ENCODE data around the gene ATP5F1B.

ATP5F1B gene

DNA sequence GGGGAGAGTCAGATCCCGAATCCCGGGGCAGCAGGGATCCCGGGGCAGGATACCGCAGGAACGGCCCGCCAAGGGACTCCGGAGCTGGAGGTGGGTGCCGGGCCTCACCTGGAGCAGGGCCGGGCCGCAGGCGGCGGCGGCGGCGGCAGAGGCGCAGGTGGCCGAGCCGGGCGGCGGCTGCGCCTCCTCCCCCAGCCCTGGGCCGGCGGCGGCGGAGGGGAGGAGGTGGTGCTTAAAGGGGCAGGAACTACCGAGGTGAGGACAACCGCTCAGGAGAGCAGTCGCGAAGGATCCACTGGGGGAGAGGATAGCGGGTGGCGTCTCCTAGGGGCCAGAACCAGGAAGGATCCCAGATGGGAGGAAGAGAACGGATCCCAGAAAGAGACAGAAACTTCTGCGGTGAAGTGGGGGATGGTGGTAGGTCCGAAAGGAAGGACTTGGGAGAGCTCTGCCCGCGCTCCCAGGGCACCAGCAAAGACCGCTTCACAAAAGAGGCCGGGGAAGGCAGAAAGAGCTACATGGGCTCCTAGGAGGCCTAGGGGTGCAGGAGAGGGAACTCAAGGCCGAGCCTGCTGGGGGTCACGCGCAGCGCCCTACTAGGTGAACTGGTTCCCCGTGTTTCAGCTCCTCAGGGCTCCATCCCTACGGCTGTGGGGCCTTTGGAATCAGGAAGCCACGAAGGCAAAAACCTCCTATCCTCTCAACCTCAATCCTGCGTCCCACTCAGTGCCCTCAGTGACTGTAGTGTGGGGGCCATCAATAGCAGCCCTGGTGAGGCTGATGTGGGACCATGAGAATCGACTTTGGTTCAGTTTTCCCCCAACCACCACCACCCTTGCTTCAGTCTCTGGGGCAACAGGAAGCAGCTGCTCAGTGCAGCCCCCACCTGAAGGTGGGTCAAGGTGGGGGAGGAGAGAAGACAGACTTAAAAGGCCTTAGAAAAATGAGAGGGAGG, 10.7 kb downstream of the ATP5F1B start:
- DNase-seq (peak; percentile 64), ATAC-seq (replicated peaks) (peak; percentile 35 to 36)
- H3K27ac Mint-ChIP-seq = peak overlapping the region; percentile 96
- H3K4me3 Mint-ChIP-seq = peak overlapping the region; percentile 90 to 97
- H3K4me1 Mint-ChIP-seq = peaks cover 64 to 88% of the 10 kb centered on the region in 2 donors
- H3K36me3 Mint-ChIP-seq = peaks cover 23 to 38% of the 10 kb centered on the region in 2 donors
- H3K27me3 Mint-ChIP-seq = no peaks in the 10 kb centered on the region
- H3K9me3 Mint-ChIP-seq = no peaks in the 10 kb centered on the region

DNA sequence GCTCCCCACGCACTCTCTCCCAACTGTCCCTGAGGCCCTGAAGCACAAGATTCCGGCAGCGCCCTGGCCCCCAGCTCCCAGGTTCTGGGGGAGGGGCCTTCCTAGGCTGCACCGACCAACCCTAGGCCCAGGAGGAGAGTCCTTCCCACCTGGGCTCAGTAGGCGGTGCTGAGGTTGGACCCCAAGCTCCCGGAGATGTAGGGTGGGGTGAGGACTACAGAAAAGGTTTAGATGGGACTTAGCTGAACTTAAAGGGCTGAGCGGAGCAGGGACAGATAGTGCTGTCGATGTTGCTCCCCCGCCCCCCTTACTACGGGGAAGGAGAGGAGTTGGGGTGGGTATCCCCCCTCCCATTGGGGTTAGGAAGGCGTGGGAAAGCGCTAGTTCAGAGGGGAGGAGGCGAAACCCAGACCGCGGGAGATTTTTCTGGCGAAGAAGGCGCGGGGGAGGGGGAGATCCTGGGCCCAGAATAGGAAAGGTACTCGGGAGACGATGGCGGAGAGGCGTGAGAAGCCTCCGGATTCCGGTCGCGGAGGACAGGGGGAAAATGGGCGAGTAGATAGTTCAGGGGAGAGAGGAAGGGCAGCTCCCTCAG, 11.4 kb downstream of the ATP5F1B start:
- Mint-ChIP-seq H3K4me3 (peak overlapping the region; percentile 90 to 97), H3K27ac (peak overlapping the region; percentile 76), H3K4me1 (peaks cover 60 to 81% of the 10 kb centered on the region in 2 donors), H3K9me3 (no peaks in the 10 kb centered on the region), H3K27me3 (no peaks in the 10 kb centered on the region), H3K36me3 (peaks cover 20 to 34% of the 10 kb centered on the region in 2 donors)
- no peak for DNase-seq
- no peak for ATAC-seq (replicated peaks)

DNA sequence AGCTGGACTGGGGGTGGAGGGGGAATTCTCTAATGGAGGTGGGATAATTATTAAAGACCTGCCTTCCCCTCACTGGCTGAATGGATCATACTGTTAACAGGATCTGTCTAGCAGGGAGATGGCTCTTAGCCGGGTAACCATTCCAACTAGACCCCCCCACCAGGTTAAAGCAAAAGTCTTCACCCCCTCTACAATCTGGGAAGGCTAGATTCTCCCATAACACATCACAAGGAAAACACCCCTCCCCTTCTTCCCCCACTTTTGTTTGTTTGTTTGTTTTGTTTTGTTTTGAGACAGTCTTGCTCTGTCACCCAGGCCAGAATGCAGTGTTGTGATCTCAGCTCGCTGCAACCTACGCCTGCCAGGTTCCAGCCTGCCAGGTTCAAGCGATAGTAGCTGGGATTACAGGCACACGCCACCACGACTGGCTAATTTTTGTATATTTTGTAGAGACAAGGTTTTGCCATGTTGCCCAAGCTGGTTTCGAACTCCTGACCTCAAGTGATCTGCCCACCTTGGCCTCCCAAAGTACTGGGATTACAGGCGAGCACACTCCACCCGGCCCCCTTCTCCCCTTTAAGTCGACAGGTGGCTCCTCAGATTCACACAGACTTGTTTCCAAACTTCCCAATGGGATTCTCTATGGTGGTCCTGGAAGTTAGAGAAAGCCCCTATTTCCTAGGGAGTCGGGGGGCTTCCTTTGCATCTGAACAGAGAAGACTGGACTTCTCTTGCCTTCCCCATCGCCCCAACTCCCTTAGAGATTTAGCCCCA, 12.1 kb downstream of the ATP5F1B start:
- Mint-ChIP-seq H3K27ac (peak overlapping the region; percentile 76), H3K27me3 (no peaks in the 10 kb centered on the region), H3K4me1 (peaks cover 60 to 82% of the 10 kb centered on the region in 2 donors), H3K9me3 (no peaks in the 10 kb centered on the region), H3K36me3 (peaks cover 18 to 34% of the 10 kb centered on the region in 2 donors), H3K4me3 (peak overlapping the region; percentile 90 to 97)
- DNase-seq (no peak), ATAC-seq (replicated peaks) (no peak)

DNA sequence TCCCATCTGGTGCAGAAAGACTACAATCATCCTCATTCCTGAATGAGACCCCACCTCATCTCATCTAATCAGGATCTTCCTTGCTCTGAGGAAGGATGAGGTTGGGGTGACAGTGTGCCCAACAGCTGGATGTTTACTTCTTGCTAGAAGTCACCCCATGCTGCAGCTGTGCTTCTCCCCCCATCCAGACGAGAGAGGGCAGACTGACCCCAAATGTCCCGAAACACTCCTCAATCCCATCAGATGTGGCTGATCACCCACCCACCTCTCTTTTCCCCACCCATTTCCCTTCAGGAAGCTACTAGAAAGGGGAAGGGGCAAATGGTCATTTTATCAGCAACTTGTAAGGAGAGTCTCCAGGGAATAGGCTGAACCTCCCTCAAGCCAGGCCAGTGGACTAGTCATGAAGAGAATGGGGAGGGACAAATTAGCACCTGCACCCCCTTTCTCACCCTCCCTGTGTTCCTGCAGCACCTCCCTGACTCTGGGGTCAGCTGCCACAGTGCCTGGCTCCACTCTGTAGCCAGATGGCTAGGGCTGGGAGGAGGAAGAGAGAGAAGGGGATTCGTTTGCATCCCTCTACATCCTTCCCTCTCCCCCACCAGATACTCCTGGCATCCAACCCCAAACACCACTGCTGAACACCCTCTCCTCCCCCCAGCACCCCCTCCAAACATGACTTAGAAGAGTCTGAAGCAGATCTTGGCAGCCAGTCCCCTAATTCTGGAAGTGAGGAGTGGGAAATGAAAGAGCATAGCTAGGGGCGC, 12.9 kb downstream of the ATP5F1B start:
- H3K36me3 Mint-ChIP-seq = peaks cover 11 to 33% of the 10 kb centered on the region in 2 donors
- H3K4me1 Mint-ChIP-seq = peaks cover 60 to 82% of the 10 kb centered on the region in 2 donors
- H3K27me3 Mint-ChIP-seq = no peaks in the 10 kb centered on the region
- H3K9me3 Mint-ChIP-seq = no peaks in the 10 kb centered on the region
- ATAC-seq (replicated peaks) (no peak), DNase-seq (no peak)
- peak overlapping the region; percentile 90 to 97 for H3K4me3 Mint-ChIP-seq
- peak overlapping the region; percentile 86 for H3K27ac Mint-ChIP-seq

DNA sequence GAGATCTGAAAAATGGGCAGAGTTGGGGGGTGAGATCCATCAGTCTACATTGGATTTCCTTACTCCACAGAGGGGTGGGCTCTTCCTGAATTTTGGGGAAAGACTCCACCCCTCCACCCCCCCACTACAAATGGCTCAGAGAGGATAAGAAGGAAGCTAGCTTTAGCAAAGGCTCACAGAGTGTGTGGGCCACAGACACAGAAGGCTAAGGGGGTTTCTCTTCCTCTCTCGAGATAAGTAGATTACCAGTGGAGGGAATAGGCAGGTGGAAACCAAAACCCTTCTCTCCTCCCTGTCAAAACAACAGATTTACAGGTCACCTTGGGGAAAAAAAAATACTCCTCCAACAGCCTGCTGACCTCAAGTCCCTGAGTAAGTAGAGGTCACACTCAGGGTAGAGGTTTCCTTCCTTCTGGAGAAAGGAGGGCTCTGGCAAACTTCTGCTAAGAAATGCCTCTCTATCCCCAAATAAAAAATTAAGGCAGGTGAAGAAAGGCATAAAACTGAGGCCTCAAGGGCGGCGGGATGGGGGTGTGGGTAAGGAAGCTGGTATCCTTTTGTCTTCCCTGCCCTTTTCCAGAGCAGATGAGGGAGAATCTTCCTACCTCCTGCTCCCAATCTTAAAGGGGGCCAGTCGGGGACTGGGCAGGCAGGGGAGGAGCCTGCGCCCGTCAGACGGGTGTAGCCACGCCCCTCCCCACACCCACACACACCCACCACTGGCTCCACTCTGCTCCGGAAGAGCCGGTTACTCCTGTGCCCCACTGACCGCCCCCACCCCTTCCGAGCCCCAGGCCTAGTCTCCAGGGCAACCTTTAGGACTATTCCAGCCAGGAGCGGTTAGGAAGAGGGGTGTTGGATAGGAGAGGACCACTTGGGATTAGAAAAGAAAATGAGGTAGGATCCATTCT, 13.7 kb downstream of the ATP5F1B start:
- Mint-ChIP-seq H3K27me3 (no peaks in the 10 kb centered on the region), H3K36me3 (peaks cover 9 to 32% of the 10 kb centered on the region in 2 donors), H3K27ac (peak overlapping the region; percentile 86), H3K4me1 (peaks cover 56 to 81% of the 10 kb centered on the region in 2 donors), H3K9me3 (no peaks in the 10 kb centered on the region), H3K4me3 (peak overlapping the region; percentile 90 to 97)
- DNase-seq (peak; percentile 43), ATAC-seq (replicated peaks) (peak; percentile 28)

DNA sequence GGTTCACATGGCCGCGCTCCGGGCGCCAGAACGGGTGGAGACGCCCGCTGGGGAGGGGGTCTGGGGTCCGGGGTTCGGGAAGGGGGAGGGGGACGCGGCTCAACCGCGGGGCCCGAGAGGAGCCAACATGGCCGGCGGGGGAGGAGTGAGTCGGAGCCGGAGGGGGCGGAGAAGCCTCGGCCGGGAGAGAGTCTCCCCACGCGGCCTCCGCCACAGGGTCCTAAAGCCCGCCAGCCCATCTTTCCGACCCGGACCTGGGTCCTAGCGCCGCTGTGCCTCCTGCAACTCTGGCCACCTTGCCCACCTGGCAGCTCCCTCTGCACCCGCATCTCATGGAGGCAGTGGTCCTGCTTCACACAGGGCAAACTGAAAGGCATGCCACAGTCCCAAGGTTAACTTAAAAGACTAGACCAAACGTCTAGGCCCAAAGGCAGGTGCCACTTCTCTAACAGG, 15.6 kb downstream of the ATP5F1B start, which contains the start of gene BAZ2A:
TSS of gene BAZ2A (minus strand) at position 147 of the 453 bp plus-strand sequence. CDS start 12,796 bp downstream, outside the sequence.
- Mint-ChIP-seq H3K27me3 (no peaks in the 10 kb centered on the region), H3K4me1 (peaks cover 58 to 87% of the 10 kb centered on the region in 2 donors), H3K27ac (peak within 1 kb of the TSS; percentile 98), H3K9me3 (no peaks in the 10 kb centered on the region), H3K4me3 (peak within 1 kb of the TSS; percentile 90 to 97), H3K36me3 (peaks cover 12 to 32% of the 10 kb centered on the region in 2 donors)
- ATAC-seq (replicated peaks) (peak; percentile 70 to 75), DNase-seq (peak; percentile 75)

DNA sequence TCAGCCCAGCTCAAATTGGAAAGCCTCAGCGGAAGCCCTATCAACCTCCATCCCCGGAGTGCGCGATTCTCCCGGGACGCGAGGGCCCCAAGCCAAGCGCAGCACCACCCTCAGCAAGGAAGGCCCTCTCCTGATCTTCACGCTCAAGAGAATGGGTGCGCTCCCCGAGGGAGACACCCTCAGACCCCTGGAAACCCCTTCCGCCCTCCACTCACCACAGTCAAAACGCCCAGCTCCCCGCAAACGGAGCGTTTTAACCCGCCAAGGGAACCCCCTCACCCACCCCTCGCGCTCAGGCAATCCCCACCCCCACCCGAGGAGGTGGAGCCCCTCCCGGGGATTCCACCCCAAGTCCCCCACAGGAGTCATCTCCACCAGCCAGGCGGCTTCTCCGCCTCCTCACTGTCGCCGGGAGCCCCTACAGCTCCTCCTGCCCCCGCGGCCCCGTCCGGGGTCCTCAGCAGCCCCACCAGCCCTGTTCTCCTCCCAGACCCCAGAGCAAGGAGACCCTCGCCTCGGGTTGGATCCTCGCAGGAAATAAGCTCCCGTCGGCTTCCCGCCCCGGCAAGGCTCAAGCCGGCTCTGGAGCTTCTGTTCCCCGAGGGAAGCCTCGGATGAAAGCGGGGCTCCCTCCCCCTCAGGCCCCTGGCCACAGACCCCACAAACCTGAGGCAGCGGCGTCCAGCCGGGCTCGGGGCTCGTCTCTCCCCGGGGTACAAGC, 16.2 kb downstream of the ATP5F1B start:
- H3K36me3 Mint-ChIP-seq = peaks cover 12 to 29% of the 10 kb centered on the region in 2 donors
- peak; percentile 29 for DNase-seq

DNA sequence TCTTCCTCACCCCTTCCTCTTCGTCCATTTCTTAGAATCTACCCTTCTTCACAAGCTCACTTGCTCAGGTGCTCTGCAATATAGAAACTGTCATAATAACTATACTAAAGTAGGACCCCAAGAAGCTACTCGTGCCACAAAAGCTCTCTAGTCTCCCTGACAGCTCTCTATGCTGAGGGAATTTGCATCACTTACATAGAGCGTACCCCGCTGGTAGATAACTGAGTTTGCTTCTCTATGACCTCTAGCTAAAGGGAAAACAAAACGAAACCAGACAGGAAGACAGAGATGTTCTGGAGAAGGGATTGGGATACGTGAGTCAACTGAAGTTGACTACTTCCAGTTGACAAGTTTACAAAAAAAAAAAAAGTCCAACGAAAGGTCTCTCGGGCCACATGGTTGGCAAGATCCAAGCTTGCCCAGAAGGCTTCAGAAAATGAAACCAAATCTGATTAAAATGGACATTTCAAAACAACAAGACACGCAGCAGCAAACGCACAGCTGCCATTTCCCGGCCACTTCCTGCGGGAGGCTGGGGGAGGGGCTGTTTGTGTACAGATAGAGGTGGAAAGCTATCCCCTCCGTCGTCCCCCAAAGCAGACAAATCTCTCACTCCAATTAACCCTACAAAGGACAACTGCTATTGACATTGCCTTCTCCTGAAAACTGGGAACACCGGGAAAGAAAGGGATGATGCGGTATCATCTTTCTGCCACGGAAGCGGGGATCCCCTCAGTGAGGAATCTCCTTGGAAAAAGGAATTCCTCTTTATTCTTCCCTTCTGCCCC, 16.9 kb downstream of the ATP5F1B start:
- DNase-seq (peak; percentile 43), ATAC-seq (replicated peaks) (peak; percentile 15 to 16)
- H3K4me1 Mint-ChIP-seq = peaks cover 60 to 90% of the 10 kb centered on the region in 2 donors
- no peaks in the 10 kb centered on the region for H3K9me3 Mint-ChIP-seq
- H3K36me3 Mint-ChIP-seq = peaks cover 15 to 30% of the 10 kb centered on the region in 2 donors
- H3K27me3 Mint-ChIP-seq = no peaks in the 10 kb centered on the region
- peak overlapping the region; percentile 90 to 97 for H3K4me3 Mint-ChIP-seq
- peak overlapping the region; percentile 98 for H3K27ac Mint-ChIP-seq

More for the DNA sequence above, 16.2 kb downstream of the ATP5F1B start:
- ATAC-seq (replicated peaks) = peak; percentile 10 to 18
- H3K4me1 Mint-ChIP-seq = peaks cover 60 to 88% of the 10 kb centered on the region in 2 donors
- H3K4me3 Mint-ChIP-seq = peak overlapping the region; percentile 90 to 97
- no peaks in the 10 kb centered on the region for H3K9me3 Mint-ChIP-seq
- H3K27ac Mint-ChIP-seq = peak overlapping the region; percentile 98
- H3K27me3 Mint-ChIP-seq = no peaks in the 10 kb centered on the region

DNA sequence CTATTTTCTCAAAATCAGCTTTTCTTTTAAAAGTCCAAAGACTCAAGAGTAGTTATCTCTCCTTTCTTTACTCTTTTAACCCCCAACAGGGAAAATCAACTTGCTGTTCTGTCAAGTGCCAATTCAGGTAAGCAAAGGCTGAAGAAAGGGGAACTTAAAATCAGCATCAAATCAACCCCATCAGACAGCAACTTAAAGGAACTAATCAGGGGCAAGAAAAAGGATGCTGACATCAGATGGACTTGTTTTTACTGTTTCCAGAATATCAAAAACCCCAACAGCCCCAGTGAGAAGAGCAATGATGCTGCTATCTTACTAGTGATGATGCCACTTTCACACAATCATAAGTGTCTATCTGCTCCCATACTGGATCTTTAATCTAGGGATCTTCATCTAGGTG, 19.1 kb downstream of the ATP5F1B start:
- ATAC-seq (replicated peaks) (peak; percentile 36 to 44), DNase-seq (no peak)
- H3K36me3 Mint-ChIP-seq = peaks cover 19 to 35% of the 10 kb centered on the region in 2 donors
- H3K9me3 Mint-ChIP-seq = no peaks in the 10 kb centered on the region
- peak overlapping the region; percentile 6 to 25 for H3K4me3 Mint-ChIP-seq
- H3K4me1 Mint-ChIP-seq = peaks cover 47 to 85% of the 10 kb centered on the region in 2 donors
- H3K27me3 Mint-ChIP-seq = no peaks in the 10 kb centered on the region
- peak overlapping the region; percentile 51 for H3K27ac Mint-ChIP-seq

DNA sequence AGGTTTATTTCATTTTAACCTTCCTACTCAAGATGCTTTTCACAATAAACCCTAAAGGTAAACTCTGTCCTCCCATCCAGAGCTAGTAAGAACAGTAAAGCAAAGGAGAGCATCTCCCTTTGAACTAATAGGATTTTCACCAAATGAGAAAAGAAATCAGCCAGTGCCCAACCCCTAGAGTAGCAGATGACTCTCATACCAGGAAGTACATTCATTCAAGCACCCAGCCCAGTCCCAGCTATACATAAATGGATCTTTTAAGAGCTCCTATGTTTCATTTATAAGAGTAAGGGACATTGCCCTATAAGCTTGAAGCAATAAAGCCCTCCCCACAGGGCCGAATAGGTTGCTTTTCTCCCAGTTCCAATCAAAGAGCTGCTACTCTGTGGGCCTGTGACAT, 23.2 kb downstream of the ATP5F1B start:
- no peak for ATAC-seq (replicated peaks)
- no peak for DNase-seq
- H3K9me3 Mint-ChIP-seq = no peaks in the 10 kb centered on the region
- H3K4me3 Mint-ChIP-seq = no peak overlapping the region
- peaks cover 28 to 70% of the 10 kb centered on the region in 2 donors for H3K4me1 Mint-ChIP-seq
- H3K27me3 Mint-ChIP-seq = no peaks in the 10 kb centered on the region
- peaks cover 13 to 28% of the 10 kb centered on the region in 2 donors for H3K36me3 Mint-ChIP-seq
- no peak overlapping the region for H3K27ac Mint-ChIP-seq

DNA sequence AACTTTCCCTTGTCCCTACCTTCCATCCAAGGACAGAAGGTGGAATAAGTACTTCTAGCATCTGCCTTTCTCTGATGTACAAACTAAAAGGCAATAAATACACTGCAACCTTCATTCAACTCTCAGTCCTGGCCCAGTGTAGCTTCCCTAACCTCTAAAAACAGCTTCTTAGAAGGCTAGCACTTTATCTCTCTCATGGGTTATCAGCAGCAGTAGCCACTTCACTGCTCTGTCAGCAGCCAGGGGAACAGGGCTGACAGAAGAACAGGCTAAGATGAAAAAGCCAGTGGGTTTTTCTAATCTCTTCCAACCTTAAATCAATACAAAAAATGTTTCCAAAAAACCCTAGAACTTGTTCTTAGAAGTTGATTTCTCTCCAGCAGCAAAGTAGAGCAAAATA, 28.9 kb downstream of the ATP5F1B start:
- no peak for DNase-seq
- peaks cover 45 to 57% of the 10 kb centered on the region in 2 donors for H3K36me3 Mint-ChIP-seq
- no peaks in the 10 kb centered on the region for H3K27me3 Mint-ChIP-seq
- H3K4me1 Mint-ChIP-seq = peaks cover 22 to 52% of the 10 kb centered on the region in 2 donors
- H3K4me3 Mint-ChIP-seq = no peak overlapping the region
- peak overlapping the region; percentile 53 for H3K27ac Mint-ChIP-seq
- no peak for ATAC-seq (replicated peaks)
- no peaks in the 10 kb centered on the region for H3K9me3 Mint-ChIP-seq

All from stimulated activated naive B cell treated with anti-CD40 and anti-IgM and Interleukin-4, amounts not matched to agents 10 μg/mL and 1 μg/mL and 100 μg/mL, for 72 hours (primary cell).